B cell (primary cell): ENCODE measurements around the gene TXLNA. TPM values are rescaled to one million over a fixed set of nuclear protein-coding genes. Genes with fewer than 3 reads are reported as not detected.

Source experiments
- ATAC-seq: fragments of 200-7000 bp; cut with Tn5 transposase; one replicate; pipeline ENCODE4 v1.10.0; 2021; ENCODE audit warnings: low read depth, mild to moderate bottlenecking, moderate number of reproducible peaks, moderate library complexity
- CTCF ChIA-PET: fragments of 350-600 bp; sonication (Branson Sonifier 250); formaldehyde crosslinking; loops from one replicate; lab custom pipeline; 2021; ENCODE audit warnings: antibody characterized with exemption, inconsistent platforms; lab: Charles Lee
- POLR2A ChIA-PET: fragments of 350-600 bp; sonication (Branson Sonifier 250); formaldehyde crosslinking; loops from one replicate; lab custom pipeline; 2021; ENCODE audit warnings: antibody characterized with exemption; lab: Charles Lee
- DNase-seq: peaks from one replicate; pipeline ENCODE4 v3.0.0; 2013
- H2AFZ ChIP-seq: 2 replicates; pipeline ENCODE4 v1.6.1; 2012; ENCODE audit warnings: mild to moderate bottlenecking, low read depth, low read length; ENCODE audit not compliant: insufficient read depth, poor library complexity, severe bottlenecking
- H3K27ac ChIP-seq, 2 donors: 1 replicate in 1 of 2; 2 replicates in 1 of 2; pipeline ENCODE4 v1.5.1; 2012 to 2013; ENCODE audit warnings: low read length in 2 of 2, mild to moderate bottlenecking in 2 of 2, moderate library complexity in 1 of 2
- H3K27me3 ChIP-seq, 4 experiments: fragments of 200-600 bp in 1 of 4; sonication (generic) in 1 of 4; replicated peaks in 1 of 4; 1 replicate in 2 of 4; 2 replicates in 2 of 4; pipeline versions ENCODE4 v1.6.1 to v1.7.0; 2013 to 2016; ENCODE audit warnings: low read length in 3 of 4, mild to moderate bottlenecking in 2 of 4, mixed read lengths in 1 of 4, moderate library complexity in 1 of 4; ENCODE audit not compliant: insufficient read depth in 4 of 4, control insufficient read depth in 3 of 4; ENCODE audit errors: control extremely low read depth in 1 of 4
- H3K36me3 ChIP-seq, 2 experiments: replicated peaks in 1 of 2; 1 replicate in 1 of 2; 2 replicates in 1 of 2; pipeline versions ENCODE4 v1.6.1 to v1.7.1; 2013; ENCODE audit warnings: low read length in 1 of 2; ENCODE audit not compliant: insufficient read depth in 2 of 2, control insufficient read depth in 1 of 2; ENCODE audit errors: control extremely low read depth in 1 of 2, extremely low read depth in 1 of 2
- H3K4me1 ChIP-seq, 2 donors: fragments of 200-600 bp in 1 of 2; sonication (generic) in 1 of 2; 1 replicate in 1 of 2; 2 replicates in 1 of 2; pipeline versions ENCODE4 v1.5.1 to v1.6.1; 2013 to 2017; ENCODE audit warnings: low read length in 2 of 2; ENCODE audit not compliant: control insufficient read depth in 2 of 2, insufficient read depth in 2 of 2
- H3K4me2 ChIP-seq: replicated peaks from 2 replicates; pipeline ENCODE3; 2012; ENCODE audit warnings: mild to moderate bottlenecking, low read depth, low read length; ENCODE audit not compliant: poor library complexity, severe bottlenecking
- H3K4me3 ChIP-seq, 5 experiments: fragments of 200-600 bp in 1 of 5; sonication (generic) in 1 of 5; 1 replicate in 3 of 5; 2 replicates in 2 of 5; pipeline versions ENCODE4 v1.5.1 to v1.7.0; 2011 to 2016; ENCODE audit warnings: low read length in 4 of 5, mild to moderate bottlenecking in 4 of 5, low read depth in 2 of 5, control low read depth in 1 of 5, moderate library complexity in 1 of 5; ENCODE audit not compliant: insufficient read depth in 1 of 5; ENCODE audit errors: control extremely low read depth in 1 of 5, extremely low read depth in 1 of 5
- H3K79me2 ChIP-seq: fragments of 200-600 bp; sonication (generic); one replicate; pipeline ENCODE4 v1.6.0; 2016; ENCODE audit warnings: low read length; ENCODE audit not compliant: control insufficient read depth, insufficient read depth
- H3K9ac ChIP-seq: fragments of 200-600 bp; sonication (generic); 2 replicates; pipeline ENCODE4 v1.6.1; 2017; ENCODE audit warnings: mild to moderate bottlenecking, low read length, moderate library complexity
- H3K9me3 ChIP-seq, 3 donors: one replicate each; pipeline versions ENCODE4 v1.6.1 to v1.7.1; 2013; ENCODE audit warnings: low read length in 2 of 3; ENCODE audit not compliant: control insufficient read depth in 2 of 3, insufficient read depth in 1 of 3; ENCODE audit errors: control extremely low read depth in 1 of 3
- H4K20me1 ChIP-seq: 2 replicates; pipeline ENCODE4 v1.6.0; 2012; ENCODE audit warnings: mild to moderate bottlenecking, low read length; ENCODE audit not compliant: insufficient read depth, control insufficient read depth, poor library complexity, severe bottlenecking
- H3K27ac Mint-ChIP-seq: one replicate; pipeline ENCODE4 v1.8.0; 2021; ENCODE audit warnings: mixed read lengths
- H3K27me3 Mint-ChIP-seq: one replicate; pipeline ENCODE4 v1.8.0; 2021; ENCODE audit warnings: mixed read lengths
- H3K4me1 Mint-ChIP-seq: one replicate; pipeline ENCODE4 v1.8.0; 2021; ENCODE audit warnings: mixed read lengths
- H3K4me3 Mint-ChIP-seq: one replicate; pipeline ENCODE4 v1.8.0; 2021; ENCODE audit warnings: mixed read lengths
- H3K9me3 Mint-ChIP-seq: one replicate; pipeline ENCODE4 v1.8.0; 2022; ENCODE audit warnings: mixed read lengths; ENCODE audit not compliant: insufficient read depth
- CTCF ChIP-seq: fragments of 200-600 bp; IDR thresholded peaks from one replicate; pipeline ENCODE4 v1.8.0; 2022; ENCODE audit warnings: antibody characterized with exemption, mild to moderate bottlenecking
- EZH2 ChIP-seq: IDR thresholded peaks from 2 replicates; pipeline ENCODE4 v1.6.1; 2012; ENCODE audit warnings: borderline replicate concordance, low read depth, mild to moderate bottlenecking, moderate library complexity, low read length; ENCODE audit not compliant: insufficient read depth, poor library complexity, severe bottlenecking
- WGBS: methylation state at CpG from one replicate; pipeline ENCODE4 v1.1.5; 2013; ENCODE audit warnings: missing lambda C conversion rate; ENCODE audit not compliant: insufficient coverage; 5-methylcytosine and 5-hydroxymethylcytosine counted together
- intact Hi-C: fragments of 100-400 bp; cut with micrococcal nuclease; formaldehyde crosslinking; loops from one replicate; pipeline ENCODE4 v1.10.0; 2022
- polyA plus RNA-seq: library from polyadenylated mRNA; depleted of rRNA; stranded (reverse); fragments of >200 nt; gene quantifications from 2 replicates; pipeline ENCODE4 v1.2.3, GENCODE V29; 2012
- total RNA-seq, 2 donors: library from RNA; stranded (reverse); fragments of 120-200 nt in 1 of 2; gene quantifications; 1 replicate in 1 of 2; 2 replicates in 1 of 2; pipeline versions ENCODE4 v1.2.3 to v1.2.4, GENCODE V29; 2013 to 2022

Gene TXLNA
- total and polyA plus RNA-seq, 2 donors (not counting 1 experiment from before 2014, with no cell fraction given): 23.0 to 38.3 TPM

GRCh38 chr1:32137111-32137510, 42.4 kb upstream of the TXLNA start:
- H3K4me3 Mint-ChIP-seq: no peak overlapping the region
- H3K27ac Mint-ChIP-seq: no peak overlapping the region
- peaks cover 29% of the 10 kb centered on the region for H3K4me1 Mint-ChIP-seq
- peaks cover 70% of the 10 kb centered on the region for H4K20me1 ChIP-seq
- H3K36me3 ChIP-seq: peaks cover 1 to 4% of the 10 kb centered on the region in 2 experiments
- H3K4me3 ChIP-seq: no peak overlapping the region
- H3K9me3 Mint-ChIP-seq: no peaks in the 10 kb centered on the region
- H3K4me2 ChIP-seq: no peak overlapping the region
- H3K27me3 Mint-ChIP-seq: no peaks in the 10 kb centered on the region
- 95% methylated on average over 5 of the region's 5 CpGs for WGBS
- no peaks in the 10 kb centered on the region for H3K9me3 ChIP-seq
- H2AFZ ChIP-seq: no peak overlapping the region
- peaks cover 0 to 3% of the 10 kb centered on the region in 2 donors for H3K4me1 ChIP-seq
- DNase-seq (no peak), ATAC-seq (no peak)
- no peak for TF ChIP-seq EZH2
- TF ChIP-seq CTCF: no peak
- ChIA-PET CTCF (no interaction called here), POLR2A (no interaction called here)
- H3K27me3 ChIP-seq: no peaks in the 10 kb centered on the region
- H3K27ac ChIP-seq: no peak overlapping the region
- peaks cover 97% of the 10 kb centered on the region for H3K79me2 ChIP-seq
- no peak overlapping the region for H3K9ac ChIP-seq
- intact Hi-C loops: no loop called here

GRCh38 chr1:32138965-32139364, 40.5 kb upstream of the TXLNA start:
- no peak overlapping the region for H3K4me3 Mint-ChIP-seq
- H3K4me1 ChIP-seq: peaks cover 3 to 5% of the 10 kb centered on the region in 2 donors
- H3K9me3 Mint-ChIP-seq: no peaks in the 10 kb centered on the region
- no peaks in the 10 kb centered on the region for H3K9me3 ChIP-seq
- no peak overlapping the region for H3K27ac Mint-ChIP-seq
- H3K79me2 ChIP-seq: peaks cover 96% of the 10 kb centered on the region
- peaks cover 67% of the 10 kb centered on the region for H4K20me1 ChIP-seq
- POLR2A ChIA-PET: no interaction called here
- no peak overlapping the region for H3K4me3 ChIP-seq
- no peak for TF ChIP-seq CTCF
- no peak for TF ChIP-seq EZH2
- CTCF ChIA-PET: interaction anchor here (0.8 kb wide), 1 partner anchor 61 kb away, joined by 3 read pairs; no protein-coding TSS in a partner anchor
- intact Hi-C loops: no loop called here
- no peak for ATAC-seq
- 100% methylated on average over 1 of the region's 5 CpGs for WGBS
- no peaks in the 10 kb centered on the region for H3K27me3 ChIP-seq
- DNase-seq: no peak
- H3K36me3 ChIP-seq: peaks cover 1 to 4% of the 10 kb centered on the region in 2 experiments
- peaks cover 43% of the 10 kb centered on the region for H3K4me1 Mint-ChIP-seq
- peak overlapping the region in 1 of 2 donors; percentile 39 for H3K27ac ChIP-seq
- no peak overlapping the region for H3K9ac ChIP-seq
- no peaks in the 10 kb centered on the region for H3K27me3 Mint-ChIP-seq
- no peak overlapping the region for H3K4me2 ChIP-seq
- H2AFZ ChIP-seq: no peak overlapping the region
